ENCODE measurements around the gene GLT8D1. TPM values are rescaled to one million over a fixed set of nuclear protein-coding genes. Genes with fewer than 3 reads are reported as not detected.
A peak's percentile ranks its signal among the peaks of the same experiment; 100 is the strongest.

GLT8D1 gene
- total and polyA plus RNA-seq, 7 experiments from 2014 or later, result 18.9 to 80.9 (median 45.9) TPM

- POLR2A ChIA-PET, result interaction anchor here (0.7 to 4.1 kb wide), 6 partner anchors 10 to 250 kb away, joined by 3 to 33 read pairs (median 10); partner anchors contain the start of genes NEK4 and NISCH
- Histone ChIP-seq H3K4me3 (ENCODE audit: low read length) (peak overlapping the region; percentile 97), H3K27me3 (ENCODE audit: control insufficient read depth in 2 of 2, insufficient read depth in 2 of 2, low read length in 2 of 2) (no peaks in the 10 kb centered on the region), H3K36me3 (ENCODE audit: control insufficient read depth in 2 of 3, insufficient read depth in 3 of 3, low read length in 3 of 3) (peaks cover 0 to 24% (median 6%) of the 10 kb centered on the region in 3 experiments), H3K4me1 (ENCODE audit: control insufficient read depth in 2 of 2, insufficient read depth in 2 of 2, low read length in 2 of 2) (peaks cover 25 to 33% of the 10 kb centered on the region in 2 donors), H3K27ac (ENCODE audit: low read depth, low read length) (peak overlapping the region; percentile 93), H3K9me3 (ENCODE audit: control insufficient read depth in 2 of 3, low read length in 3 of 3) (no peaks in the 10 kb centered on the region)
- Mint-ChIP-seq H3K36me3 (peaks cover 0 to 10% (median 3%) of the 10 kb centered on the region in 5 donors), H3K4me1 (peaks cover 21 to 46% (median 38%) of the 10 kb centered on the region in 7 donors), H3K9me3 (no peaks in the 10 kb centered on the region), H3K4me3 (peak overlapping the region; percentile 89 to 96 (median 94)), H3K27me3 (no peaks in the 10 kb centered on the region), H3K27ac (peak overlapping the region; percentile 87 to 97 (median 93))
- intact Hi-C loops (cut with micrococcal nuclease), result loop anchor here (1.0 to 10.0 kb wide), 5 partner anchors 19 to 651 kb away; partner anchors contain the start of genes GNL3 (in 2 of the 2), DUSP7 (in 1 of the 2), RFT1 (in 1 of the 2) and STIMATE (in 1 of the 2)
- CTCF ChIA-PET, result interaction anchor here (1.7 kb wide), 1 partner anchor 16 kb away, joined by 9 read pairs; no protein-coding TSS in a partner anchor
- DNase-seq (no peak), ATAC-seq (no peak)
Observed at GRCh38 chr3:52705438-52705687, 228 bp downstream of the GLT8D1 start.

- Mint-ChIP-seq H3K9me3 (no peaks in the 10 kb centered on the region), H3K27me3 (no peaks in the 10 kb centered on the region), H3K36me3 (peaks cover 0 to 9% (median 3%) of the 10 kb centered on the region in 5 donors), H3K27ac (peak overlapping the region; percentile 87 to 97 (median 93)), H3K4me3 (peak overlapping the region; percentile 89 to 96 (median 94)), H3K4me1 (peaks cover 21 to 48% (median 33%) of the 10 kb centered on the region in 7 donors)
- H3K4me3 ChIP-seq (ENCODE audit: low read length), result peak overlapping the region; percentile 97
- DNase-seq (peak in 3 of 9 donors; percentile 9 to 29 (median 13)), ATAC-seq (no peak)
- H3K4me1 ChIP-seq (ENCODE audit: control insufficient read depth in 2 of 2, insufficient read depth in 2 of 2, low read length in 2 of 2), result peaks cover 25 to 33% of the 10 kb centered on the region in 2 donors
- ChIA-PET CTCF (interaction anchor here (1.7 kb wide), 1 partner anchor 16 kb away, joined by 9 read pairs; no protein-coding TSS in a partner anchor), POLR2A (interaction anchor here (1.0 to 4.1 kb wide), 5 partner anchors 11 to 67 kb away, joined by 3 to 33 read pairs (median 12); partner anchors contain the start of gene NEK4)
- intact Hi-C loops (cut with micrococcal nuclease), result loop anchor here (1.0 to 10.0 kb wide), 5 partner anchors 19 to 650 kb away; partner anchors contain the start of genes GNL3 (in 2 of the 2), DUSP7 (in 1 of the 2), RFT1 (in 1 of the 2) and STIMATE (in 1 of the 2)
- H3K36me3 ChIP-seq (ENCODE audit: control insufficient read depth in 2 of 3, insufficient read depth in 3 of 3, low read length in 3 of 3), result peaks cover 0 to 22% (median 6%) of the 10 kb centered on the region in 3 experiments
- peak overlapping the region; percentile 93 for H3K27ac ChIP-seq (ENCODE audit: low read depth, low read length)
- H3K9me3 ChIP-seq (ENCODE audit: control insufficient read depth in 2 of 3, low read length in 3 of 3), result no peaks in the 10 kb centered on the region
- H3K27me3 ChIP-seq (ENCODE audit: control insufficient read depth in 2 of 2, insufficient read depth in 2 of 2, low read length in 2 of 2), result no peaks in the 10 kb centered on the region
Observed at GRCh38 chr3:52704611-52705437, 767 bp downstream of the GLT8D1 start.

DNA sequence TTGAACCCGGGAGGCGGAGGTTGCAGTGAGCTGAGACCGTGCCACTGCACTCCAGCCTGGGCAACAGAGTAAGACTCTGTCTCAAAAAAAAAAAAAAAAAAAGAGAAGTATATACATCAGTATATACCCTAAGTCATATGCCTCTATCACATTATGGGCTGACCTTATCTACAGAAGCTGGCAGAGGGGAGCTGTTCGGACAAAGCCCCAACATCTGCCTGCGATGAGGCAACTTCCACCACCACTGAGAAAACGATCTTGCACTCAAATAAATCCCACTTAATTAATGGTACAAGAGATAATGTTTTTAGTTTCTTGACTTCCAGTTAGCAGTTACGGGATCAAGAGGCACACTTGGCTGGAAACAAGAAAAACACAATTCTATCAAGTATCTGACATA is 2.2 kb downstream of the GLT8D1 start:
- DNase-seq (no peak), ATAC-seq (no peak)
- Histone ChIP-seq H3K36me3 (ENCODE audit: control insufficient read depth in 2 of 3, insufficient read depth in 3 of 3, low read length in 3 of 3) (peaks cover 0 to 11% (median 3%) of the 10 kb centered on the region in 3 experiments), H3K4me3 (ENCODE audit: low read length) (no peak overlapping the region), H3K27ac (ENCODE audit: low read depth, low read length) (no peak overlapping the region), H3K4me1 (ENCODE audit: control insufficient read depth in 2 of 2, insufficient read depth in 2 of 2, low read length in 2 of 2) (peaks cover 25 to 33% of the 10 kb centered on the region in 2 donors), H3K9me3 (ENCODE audit: control insufficient read depth in 2 of 3, low read length in 3 of 3) (no peaks in the 10 kb centered on the region), H3K27me3 (ENCODE audit: control insufficient read depth in 2 of 2, insufficient read depth in 2 of 2, low read length in 2 of 2) (no peaks in the 10 kb centered on the region)
- H3K4me1 Mint-ChIP-seq, result peaks cover 21 to 52% (median 33%) of the 10 kb centered on the region in 7 donors
- H3K4me3 Mint-ChIP-seq, result peak overlapping the region in 9 of 10 donors; percentile 1 to 95 (median 25)
- peak overlapping the region in 4 of 9 donors; percentile 38 to 59 (median 53) for H3K27ac Mint-ChIP-seq
- peaks cover 0 to 6% (median 0%) of the 10 kb centered on the region in 5 donors for H3K36me3 Mint-ChIP-seq
- no peaks in the 10 kb centered on the region for H3K27me3 Mint-ChIP-seq
- intact Hi-C loops (cut with micrococcal nuclease), result loop anchor here in 1 of 2 donors (10.0 kb wide), 1 partner anchor 649 kb away; the partner anchor contains the start of gene DUSP7
- CTCF ChIA-PET, result no interaction called here
- POLR2A ChIA-PET, result interaction anchor here (2.0 to 2.8 kb wide), 2 partner anchors 16 to 18 kb away, joined by 7 to 16 read pairs; no protein-coding TSS in a partner anchor
- H3K9me3 Mint-ChIP-seq, result no peaks in the 10 kb centered on the region

DNA sequence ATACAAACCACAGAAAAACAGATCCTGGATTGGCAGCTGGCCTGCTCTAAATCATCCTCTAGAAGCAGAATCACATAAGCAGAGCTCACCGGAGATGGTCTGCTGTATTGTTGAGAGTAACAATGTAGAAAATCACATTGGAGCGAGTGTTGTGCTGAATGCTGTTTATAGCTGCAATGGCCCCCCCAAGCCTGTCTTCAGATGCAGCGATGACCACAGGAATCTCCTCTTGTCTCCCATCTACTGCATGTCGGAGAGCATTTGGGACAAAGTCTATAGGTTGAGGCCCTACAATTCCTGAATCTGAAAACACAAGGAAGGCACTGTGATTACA is 8.0 kb downstream of the GLT8D1 start:
- Histone ChIP-seq H3K27ac (ENCODE audit: low read depth, low read length) (peak overlapping the region; percentile 50), H3K9me3 (ENCODE audit: control insufficient read depth in 2 of 3, low read length in 3 of 3) (no peaks in the 10 kb centered on the region), H3K36me3 (ENCODE audit: control insufficient read depth in 2 of 3, insufficient read depth in 3 of 3, low read length in 3 of 3) (peaks cover 21 to 54% (median 30%) of the 10 kb centered on the region in 3 experiments), H3K4me1 (ENCODE audit: control insufficient read depth in 2 of 2, insufficient read depth in 2 of 2, low read length in 2 of 2) (no peaks in the 10 kb centered on the region), H3K27me3 (ENCODE audit: control insufficient read depth in 2 of 2, insufficient read depth in 2 of 2, low read length in 2 of 2) (no peaks in the 10 kb centered on the region), H3K4me3 (ENCODE audit: low read length) (no peak overlapping the region)
- peaks cover 0 to 39% (median 27%) of the 10 kb centered on the region in 5 donors for H3K36me3 Mint-ChIP-seq
- ATAC-seq, result no peak
- no peaks in the 10 kb centered on the region for H3K27me3 Mint-ChIP-seq
- no peaks in the 10 kb centered on the region for H3K9me3 Mint-ChIP-seq
- ChIA-PET CTCF (interaction anchor here (0.6 kb wide), 1 partner anchor 31 kb away, joined by 5 read pairs; no protein-coding TSS in a partner anchor), POLR2A (interaction anchor here (0.5 kb wide), 1 partner anchor 10 kb away, joined by 3 read pairs; no protein-coding TSS in a partner anchor)
- DNase-seq, result no peak
- H3K4me1 Mint-ChIP-seq, result peaks cover 0 to 21% (median 9%) of the 10 kb centered on the region in 7 donors
- H3K27ac Mint-ChIP-seq, result peak overlapping the region in 7 of 9 donors; percentile 25 to 78 (median 57)
- intact Hi-C loops (cut with micrococcal nuclease), result no loop called here
- H3K4me3 Mint-ChIP-seq, result no peak overlapping the region

DNA sequence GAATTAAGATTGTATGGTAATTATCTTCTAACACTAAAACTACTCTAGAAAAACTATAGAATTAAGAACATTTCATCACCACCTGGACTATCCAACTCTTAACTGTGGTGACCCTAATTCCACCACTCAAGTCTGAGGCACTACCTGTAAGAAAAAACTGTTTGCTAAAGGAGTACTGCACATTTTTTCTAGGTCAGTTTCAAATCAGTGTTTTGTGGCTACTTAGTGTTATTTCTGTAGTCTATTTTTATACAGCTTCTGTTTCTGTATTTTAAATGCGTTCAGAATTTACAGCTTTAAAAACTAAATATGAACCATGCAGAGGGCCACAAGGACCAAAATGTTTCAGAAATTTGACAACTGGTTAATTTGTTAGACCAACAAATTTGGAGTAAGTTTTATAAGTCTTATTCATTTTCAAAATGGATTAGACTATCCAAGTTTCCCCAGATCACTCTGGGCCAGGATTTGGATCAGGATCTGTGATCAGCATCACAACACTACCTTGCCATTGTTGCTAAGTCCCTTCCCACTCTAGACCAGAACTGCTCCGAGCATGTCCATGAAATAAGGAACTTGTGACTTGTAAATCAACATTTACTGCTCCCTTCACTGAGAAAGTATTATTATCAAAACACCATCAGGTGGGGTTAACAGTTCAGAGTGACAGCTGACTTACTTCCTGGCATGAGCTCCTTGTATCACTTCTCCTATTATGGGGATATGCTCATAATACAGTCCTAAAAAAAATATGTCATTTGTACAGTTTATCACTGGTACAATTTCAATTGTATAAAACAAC is 8.6 kb downstream of the GLT8D1 start:
- Mint-ChIP-seq H3K27me3 (no peaks in the 10 kb centered on the region), H3K4me1 (peaks cover 0 to 18% (median 9%) of the 10 kb centered on the region in 7 donors), H3K9me3 (no peaks in the 10 kb centered on the region), H3K4me3 (no peak overlapping the region), H3K36me3 (peaks cover 0 to 39% (median 28%) of the 10 kb centered on the region in 5 donors), H3K27ac (peak overlapping the region in 7 of 9 donors; percentile 25 to 80 (median 62))
- no peaks in the 10 kb centered on the region for H3K27me3 ChIP-seq (ENCODE audit: control insufficient read depth in 2 of 2, insufficient read depth in 2 of 2, low read length in 2 of 2)
- DNase-seq (no peak), ATAC-seq (peak; percentile 66)
- intact Hi-C loops (cut with micrococcal nuclease), result no loop called here
- no peaks in the 10 kb centered on the region for H3K9me3 ChIP-seq (ENCODE audit: control insufficient read depth in 2 of 3, low read length in 3 of 3)
- ChIA-PET CTCF (interaction anchor here (0.6 kb wide), 1 partner anchor 30 kb away, joined by 5 read pairs; no protein-coding TSS in a partner anchor), POLR2A (interaction anchor here (0.5 to 0.7 kb wide), 2 partner anchors 9 to 60 kb away, joined by 3 read pairs; no protein-coding TSS in a partner anchor)
- H3K36me3 ChIP-seq (ENCODE audit: control insufficient read depth in 2 of 3, insufficient read depth in 3 of 3, low read length in 3 of 3), result peaks cover 23 to 60% (median 32%) of the 10 kb centered on the region in 3 experiments
- H3K4me1 ChIP-seq (ENCODE audit: control insufficient read depth in 2 of 2, insufficient read depth in 2 of 2, low read length in 2 of 2), result no peaks in the 10 kb centered on the region
- peak overlapping the region; percentile 37 for H3K27ac ChIP-seq (ENCODE audit: low read depth, low read length)
- no peak overlapping the region for H3K4me3 ChIP-seq (ENCODE audit: low read length)
